DND-41 (cell line): ENCODE data around the gene TMEM165.

ENCODE experiments used
- CTCF ChIP-seq: IDR thresholded peaks from 2 replicates; pipeline ENCODE4 v1.5.1; 2012; ENCODE audit warnings: borderline replicate concordance, low read length, moderate library complexity, mild to moderate bottlenecking; ENCODE audit not compliant: poor library complexity, severe bottlenecking; ENCODE audit errors: extremely low read depth
- EZH2 ChIP-seq: IDR thresholded peaks from 3 replicates; pipeline ENCODE4 v1.6.1; 2012; ENCODE audit warnings: borderline replicate concordance, low read depth, mild to moderate bottlenecking, moderate library complexity, low read length, inconsistent platforms; ENCODE audit not compliant: severe bottlenecking

- TF ChIP-seq CTCF (no peak), EZH2 (no peak)
Measured at GRCh38 chr4:55458611-55459010, 62.9 kb downstream of the TMEM165 start.
